Spleen (tissue), 11 donors: ENCODE data around the gene RILP. TPM values are rescaled to one million over a fixed set of nuclear protein-coding genes. Genes with fewer than 3 reads are reported as not detected.
A peak's percentile ranks its signal among the peaks of the same experiment; 100 is the strongest.

ENCODE experiments used
- DNase-seq: peaks from one replicate; pipeline ENCODE4 v3.0.0-alpha.2; 2020
- H3K27ac ChIP-seq, 8 donors: fragments of 200-600 bp; sonication (generic) in 7 of 8; 1 replicate in 4 of 8; 2 replicates in 4 of 8; pipeline versions ENCODE4 v1.5.0 to v1.8.0; 2016 to 2021; ENCODE audit warnings: inconsistent platforms in 4 of 8, mild to moderate bottlenecking in 4 of 8, moderate library complexity in 1 of 8
- H3K27me3 ChIP-seq, 7 donors: fragments of 200-600 bp; sonication (generic) in 6 of 7; replicated peaks in 1 of 7; 1 replicate in 4 of 7; 2 replicates in 3 of 7; pipeline versions ENCODE4 v1.5.0 to v1.8.0; 2016 to 2021; ENCODE audit warnings: inconsistent platforms in 3 of 7, mild to moderate bottlenecking in 1 of 7
- H3K36me3 ChIP-seq, 6 donors: fragments of 200-600 bp; sonication (generic) in 5 of 6; 1 replicate in 4 of 6; 2 replicates in 2 of 6; pipeline versions ENCODE4 v1.5.0 to v1.8.0; 2016 to 2021; ENCODE audit warnings: inconsistent platforms in 2 of 6
- H3K4me1 ChIP-seq, 6 donors: fragments of 200-600 bp; sonication (generic) in 5 of 6; 1 replicate in 3 of 6; 2 replicates in 3 of 6; pipeline versions ENCODE4 v1.5.0 to v1.8.0; 2016 to 2021; ENCODE audit warnings: inconsistent platforms in 3 of 6
- H3K4me3 ChIP-seq, 8 donors: fragments of 200-600 bp; sonication (generic) in 7 of 8; 1 replicate in 4 of 8; 2 replicates in 4 of 8; pipeline versions ENCODE4 v1.5.0 to v1.8.0; 2016 to 2021; ENCODE audit warnings: inconsistent platforms in 4 of 8, mild to moderate bottlenecking in 4 of 8, moderate library complexity in 2 of 8
- H3K9me3 ChIP-seq, 8 donors: fragments of 200-600 bp; sonication (generic) in 7 of 8; 1 replicate in 4 of 8; 2 replicates in 4 of 8; pipeline versions ENCODE4 v1.5.0 to v1.8.0; 2016 to 2021; ENCODE audit warnings: inconsistent platforms in 4 of 8
- POLR2A ChIP-seq, 3 donors: fragments of 450-650 bp; IDR thresholded peaks; one replicate each; pipeline ENCODE4 v1.5.1; 2017; ENCODE audit warnings: antibody characterized with exemption in 3 of 3, mild to moderate bottlenecking in 1 of 3
- POLR2AphosphoS5 ChIP-seq, 3 donors: sonication (generic); formaldehyde crosslinking; IDR thresholded peaks; one replicate each; pipeline ENCODE4 v1.5.1; 2017; ENCODE audit warnings: antibody characterized with exemption in 3 of 3
- WGBS, 5 donors: extraction: QIAGEN DNeasy Blood & Tissue Kit in 3 of 5; methylation state at CpG; one replicate each; pipeline versions ENCODE4 v1.1.5 to v1.1.7; 2013 to 2018; 5-methylcytosine and 5-hydroxymethylcytosine counted together
- intact Hi-C: fragments of 100-400 bp; cut with DNase I; formaldehyde crosslinking; loops from one replicate; pipeline ENCODE4 v1.15.0; 2023; ENCODE audit warnings: low total_unique reads
- polyA plus RNA-seq, 3 donors: library from polyadenylated mRNA; stranded (reverse); fragments of 200-250 nt; gene quantifications; one replicate each; pipeline ENCODE4 v1.2.1, GENCODE V29; 2013
- total RNA-seq, 7 donors: library from RNA; depleted of rRNA in 3 of 7; stranded (reverse); fragments of >200 nt in 3 of 7; fragmentation: NEBNext Ultra II Directional in 4 of 7; extraction: Animal tissue kit (Norgen Biotek cat#: 25700) in 4 of 7; gene quantifications; one replicate each; pipeline versions ENCODE4 v1.1.0 to v1.2.1, GENCODE V29; 2016 to 2021
- TF ChIP-seq, protein P1 (sequence below), 11 experiments: fragments of 200-600 bp in 7 of 11; fragments of 450-650 bp in 4 of 11; sonication (generic) in 4 of 11; IDR thresholded peaks in 8 of 11; conservative IDR thresholded peaks in 3 of 11; 1 replicate in 7 of 11; 2 replicates in 4 of 11; pipeline versions ENCODE4 v1.4.0 to v1.8.0; 2016 to 2021; ENCODE audit warnings: antibody characterized with exemption in 11 of 11, inconsistent platforms in 4 of 11, mild to moderate bottlenecking in 1 of 11
- donor health status: healthy with polysubstance abuse.
- donor health status: DM: no; HTN: no; CAD: no; lungs with moderate emphysema.
- donor health status: DM: no; HTN: no; CAD: no.
- donor health status: Bipolar disorder and iron deficiency.
- donor health status: healthy.
- donor health status: DM: no; HTN: no; CAD: no.
- donor health status: DM: yes; HTN: yes; CAD: no.

The RILP gene
- total and polyA plus RNA-seq, 10 donors, result 14.7 to 43.9 (median 25.0) TPM

GRCh38 chr17:1650731-1651558, 1.3 kb upstream of the RILP start:
- Histone ChIP-seq H3K27ac (peak overlapping the region; percentile 94 to 99 (median 96)), H3K4me3 (no peak overlapping the region), H3K9me3 (no peaks in the 10 kb centered on the region), H3K27me3 (no peaks in the 10 kb centered on the region), H3K4me1 (peaks cover 35 to 66% (median 51%) of the 10 kb centered on the region in 6 donors), H3K36me3 (peaks cover 13 to 75% (median 59%) of the 10 kb centered on the region in 6 donors)
- intact Hi-C loops, result no loop called here
- no peak for TF ChIP-seq POLR2A (IDR thresholded peaks at IDR 0.05)
- peak in 2 of 3 donors; percentile 19 to 44 for TF ChIP-seq POLR2AphosphoS5 (IDR thresholded peaks at IDR 0.05)
- peak; percentile 73 for DNase-seq
- 70 to 80% (median 72%) methylated on average over 22 of the region's 22 CpGs for WGBS, 5 donors

DNA sequence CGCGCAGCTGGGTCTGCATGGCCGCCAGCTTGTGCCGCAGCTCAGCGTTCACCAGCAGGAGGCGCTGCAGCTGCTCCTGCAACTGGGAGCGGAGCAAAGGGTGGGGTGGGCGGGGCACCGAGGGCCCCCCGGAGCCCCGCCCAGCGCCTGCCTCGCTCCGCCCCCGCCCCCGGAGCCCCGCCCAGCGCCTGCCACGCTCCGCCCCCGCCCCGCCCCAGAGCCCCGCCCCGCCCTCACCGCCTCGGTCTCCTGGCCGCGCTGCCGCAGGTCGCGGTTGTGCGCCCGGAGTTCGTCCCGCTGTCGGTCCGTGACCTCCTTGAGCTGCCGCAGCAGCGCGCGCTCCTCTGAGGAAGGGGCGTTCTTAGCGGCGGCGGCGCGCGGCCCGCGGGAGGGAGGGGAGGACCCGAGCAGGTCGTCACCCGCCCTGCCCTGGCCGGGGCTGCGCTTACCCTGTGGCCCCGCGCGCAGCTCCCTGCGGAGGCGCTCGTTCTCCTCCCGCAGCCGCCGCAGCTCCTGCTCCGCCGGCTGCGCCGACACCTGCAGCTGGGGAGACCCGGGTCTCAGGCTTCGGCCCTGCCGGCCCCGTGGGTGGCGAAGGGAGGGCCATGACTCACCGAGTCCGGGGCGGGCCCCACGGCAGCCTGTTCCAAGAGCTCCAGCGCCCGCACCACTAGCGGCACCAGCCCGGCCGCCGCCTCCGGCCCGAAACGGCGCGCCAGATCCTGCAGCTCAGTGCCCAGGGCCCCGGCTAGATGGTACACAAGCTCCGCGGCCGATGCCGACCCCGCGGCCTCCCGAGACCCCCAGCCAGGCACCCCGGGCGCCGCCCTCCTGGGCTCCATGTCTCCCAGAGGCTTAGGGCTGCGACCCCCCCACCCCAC, 463 bp downstream of the RILP start:
- intact Hi-C loops, result no loop called here
- peak; percentile 100 for DNase-seq
- WGBS, 5 donors, result 0 to 1% (median 0%) methylated on average over 20 to 100 of the region's 100 CpGs
- Histone ChIP-seq H3K9me3 (no peaks in the 10 kb centered on the region), H3K4me1 (peaks cover 51 to 83% (median 68%) of the 10 kb centered on the region in 6 donors), H3K4me3 (peak overlapping the region; percentile 65 to 94 (median 78)), H3K36me3 (peaks cover 10 to 57% (median 41%) of the 10 kb centered on the region in 6 donors), H3K27ac (peak overlapping the region; percentile 94 to 99 (median 96)), H3K27me3 (no peaks in the 10 kb centered on the region)
- TF ChIP-seq POLR2AphosphoS5 (IDR thresholded peaks at IDR 0.05), result peak; percentile 85 to 93 (median 86)
- TF ChIP-seq POLR2A (IDR thresholded peaks at IDR 0.05), result peak in 1 of 3 donors; percentile 61
- TF ChIP-seq, protein P1, sequence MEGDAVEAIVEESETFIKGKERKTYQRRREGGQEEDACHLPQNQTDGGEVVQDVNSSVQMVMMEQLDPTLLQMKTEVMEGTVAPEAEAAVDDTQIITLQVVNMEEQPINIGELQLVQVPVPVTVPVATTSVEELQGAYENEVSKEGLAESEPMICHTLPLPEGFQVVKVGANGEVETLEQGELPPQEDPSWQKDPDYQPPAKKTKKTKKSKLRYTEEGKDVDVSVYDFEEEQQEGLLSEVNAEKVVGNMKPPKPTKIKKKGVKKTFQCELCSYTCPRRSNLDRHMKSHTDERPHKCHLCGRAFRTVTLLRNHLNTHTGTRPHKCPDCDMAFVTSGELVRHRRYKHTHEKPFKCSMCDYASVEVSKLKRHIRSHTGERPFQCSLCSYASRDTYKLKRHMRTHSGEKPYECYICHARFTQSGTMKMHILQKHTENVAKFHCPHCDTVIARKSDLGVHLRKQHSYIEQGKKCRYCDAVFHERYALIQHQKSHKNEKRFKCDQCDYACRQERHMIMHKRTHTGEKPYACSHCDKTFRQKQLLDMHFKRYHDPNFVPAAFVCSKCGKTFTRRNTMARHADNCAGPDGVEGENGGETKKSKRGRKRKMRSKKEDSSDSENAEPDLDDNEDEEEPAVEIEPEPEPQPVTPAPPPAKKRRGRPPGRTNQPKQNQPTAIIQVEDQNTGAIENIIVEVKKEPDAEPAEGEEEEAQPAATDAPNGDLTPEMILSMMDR (IDR thresholded peaks at IDR 0.05 in 8 of 11, conservative IDR thresholded peaks at IDR 0.05 in 3 of 11), result peak in 8 of 11 experiments; percentile 91 to 99 (median 98)

- Histone ChIP-seq H3K27ac (peak overlapping the region; percentile 66 to 99 (median 93)), H3K4me1 (peaks cover 53 to 91% (median 76%) of the 10 kb centered on the region in 6 donors), H3K27me3 (no peaks in the 10 kb centered on the region), H3K4me3 (peak overlapping the region; percentile 14 to 94 (median 67)), H3K36me3 (peaks cover 5 to 49% (median 33%) of the 10 kb centered on the region in 6 donors), H3K9me3 (no peaks in the 10 kb centered on the region)
- DNase-seq, result no peak
- TF ChIP-seq, protein P1 (IDR thresholded peaks at IDR 0.05 in 8 of 11, conservative IDR thresholded peaks at IDR 0.05 in 3 of 11), result peak in 3 of 11 experiments; percentile 87 to 94 (median 90)
- TF ChIP-seq POLR2A (IDR thresholded peaks at IDR 0.05) (no peak), POLR2AphosphoS5 (IDR thresholded peaks at IDR 0.05) (peak in 1 of 3 donors; percentile 17)
- intact Hi-C loops, result no loop called here
- 4 to 11% (median 6%) methylated on average over 10 to 54 of the region's 54 CpGs for WGBS, 5 donors
Observed at GRCh38 chr17:1648173-1648962, 1.3 kb downstream of the RILP start.

DNA sequence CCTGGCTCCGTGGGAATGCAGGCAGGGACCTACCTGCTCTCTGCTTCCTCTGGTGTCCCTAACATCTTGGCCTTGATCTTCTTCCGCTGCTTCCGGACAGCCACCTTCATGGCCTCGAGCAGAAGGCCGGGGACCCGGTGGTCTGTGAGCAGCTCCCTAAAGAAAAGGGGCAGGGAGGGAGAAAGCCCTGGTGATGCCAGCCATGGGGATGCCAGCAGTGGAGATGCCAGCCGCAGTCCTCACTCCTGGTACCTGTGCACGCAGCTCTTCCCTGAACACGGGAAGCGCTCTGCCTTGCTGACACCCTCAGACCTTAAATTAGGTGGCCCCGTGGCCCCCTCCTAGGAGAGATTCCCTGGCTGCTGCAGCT, 1.9 kb downstream of the RILP start:
- Histone ChIP-seq H3K4me3 (peak overlapping the region in 6 of 8 donors; percentile 42 to 94 (median 77)), H3K4me1 (peaks cover 53 to 91% (median 77%) of the 10 kb centered on the region in 6 donors), H3K27me3 (no peaks in the 10 kb centered on the region), H3K27ac (peak overlapping the region; percentile 66 to 99 (median 93)), H3K36me3 (peaks cover 4 to 44% (median 27%) of the 10 kb centered on the region in 6 donors), H3K9me3 (no peaks in the 10 kb centered on the region)
- TF ChIP-seq POLR2A (IDR thresholded peaks at IDR 0.05) (no peak), POLR2AphosphoS5 (IDR thresholded peaks at IDR 0.05) (no peak)
- TF ChIP-seq, protein P1 (IDR thresholded peaks at IDR 0.05 in 8 of 11, conservative IDR thresholded peaks at IDR 0.05 in 3 of 11), result no peak
- WGBS, 5 donors, result 67 to 78% (median 73%) methylated on average over 11 of the region's 11 CpGs
- no peak for DNase-seq
- intact Hi-C loops, result no loop called here
